PC-9 (cell line): Measurements from ENCODE around the gene CPSF4.

Source experiments
- EZH2 ChIP-seq: fragments of 200-600 bp; sonication (generic); IDR thresholded peaks from 2 replicates; pipeline ENCODE4 v1.8.0; 2017; ENCODE audit warnings: antibody characterized with exemption, low read depth
- TF ChIP-seq, protein P1 (sequence below): fragments of 200-600 bp; sonication (generic); conservative IDR thresholded peaks from 2 replicates; pipeline ENCODE4 v1.6.1; 2017; ENCODE audit warnings: mixed run types, antibody characterized with exemption, mild to moderate bottlenecking, moderate library complexity

DNA sequence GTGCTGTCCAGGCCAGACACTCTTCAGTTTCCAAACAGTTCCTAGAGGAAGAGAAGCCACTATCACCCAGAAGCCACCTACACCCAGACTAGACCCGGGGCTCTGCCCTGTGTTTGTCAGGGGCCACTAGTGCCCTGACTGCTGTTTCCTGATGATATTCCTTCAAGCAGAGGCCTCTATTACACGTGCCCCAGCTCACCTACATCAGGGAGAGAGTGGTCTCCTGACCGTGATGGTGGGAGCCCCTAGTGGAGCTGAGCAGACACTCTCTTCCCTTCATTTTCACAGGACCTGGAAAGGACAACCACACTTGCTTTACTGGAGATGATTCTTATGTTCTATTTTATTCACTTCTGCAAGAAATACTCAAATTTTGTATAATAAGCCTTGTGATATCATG lies 52.1 kb downstream of the CPSF4 start:
- TF ChIP-seq, protein P1, sequence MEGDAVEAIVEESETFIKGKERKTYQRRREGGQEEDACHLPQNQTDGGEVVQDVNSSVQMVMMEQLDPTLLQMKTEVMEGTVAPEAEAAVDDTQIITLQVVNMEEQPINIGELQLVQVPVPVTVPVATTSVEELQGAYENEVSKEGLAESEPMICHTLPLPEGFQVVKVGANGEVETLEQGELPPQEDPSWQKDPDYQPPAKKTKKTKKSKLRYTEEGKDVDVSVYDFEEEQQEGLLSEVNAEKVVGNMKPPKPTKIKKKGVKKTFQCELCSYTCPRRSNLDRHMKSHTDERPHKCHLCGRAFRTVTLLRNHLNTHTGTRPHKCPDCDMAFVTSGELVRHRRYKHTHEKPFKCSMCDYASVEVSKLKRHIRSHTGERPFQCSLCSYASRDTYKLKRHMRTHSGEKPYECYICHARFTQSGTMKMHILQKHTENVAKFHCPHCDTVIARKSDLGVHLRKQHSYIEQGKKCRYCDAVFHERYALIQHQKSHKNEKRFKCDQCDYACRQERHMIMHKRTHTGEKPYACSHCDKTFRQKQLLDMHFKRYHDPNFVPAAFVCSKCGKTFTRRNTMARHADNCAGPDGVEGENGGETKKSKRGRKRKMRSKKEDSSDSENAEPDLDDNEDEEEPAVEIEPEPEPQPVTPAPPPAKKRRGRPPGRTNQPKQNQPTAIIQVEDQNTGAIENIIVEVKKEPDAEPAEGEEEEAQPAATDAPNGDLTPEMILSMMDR, result no peak
- no peak for TF ChIP-seq EZH2
